VCaP (cell line): Measurements from ENCODE around the gene SMIM5.

Experiments
- H3K27ac ChIP-seq: fragments of 450-650 bp; 2 replicates; pipeline ENCODE4 v1.5.1; 2017
- TF ChIP-seq, protein P1 (sequence below): fragments of 450-650 bp; conservative IDR thresholded peaks from 2 replicates; pipeline ENCODE4 v1.5.1; 2017; ENCODE audit warnings: mild to moderate bottlenecking, moderate library complexity

SMIM5 gene

DNA sequence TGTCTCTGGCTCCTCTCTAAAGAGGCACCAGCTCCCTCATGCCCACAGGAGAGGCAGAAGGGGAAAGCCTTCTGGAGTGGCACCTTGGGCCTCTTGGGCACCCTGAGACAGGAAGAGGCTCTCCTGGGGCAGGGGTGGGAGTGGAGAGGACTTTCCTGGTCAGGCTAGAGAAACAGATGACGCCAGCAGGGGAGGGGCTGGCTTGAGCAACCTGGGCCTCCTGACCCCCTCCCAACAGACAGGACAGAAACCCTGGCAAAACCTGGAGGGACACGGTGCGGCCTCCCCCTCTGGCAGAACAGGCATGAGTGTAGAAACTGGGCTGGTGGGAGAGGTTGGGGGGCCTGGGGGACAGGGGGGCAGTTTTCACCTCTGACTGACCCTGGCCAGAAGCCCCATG lies 6.1 kb downstream of the SMIM5 start:
- TF ChIP-seq, protein P1, sequence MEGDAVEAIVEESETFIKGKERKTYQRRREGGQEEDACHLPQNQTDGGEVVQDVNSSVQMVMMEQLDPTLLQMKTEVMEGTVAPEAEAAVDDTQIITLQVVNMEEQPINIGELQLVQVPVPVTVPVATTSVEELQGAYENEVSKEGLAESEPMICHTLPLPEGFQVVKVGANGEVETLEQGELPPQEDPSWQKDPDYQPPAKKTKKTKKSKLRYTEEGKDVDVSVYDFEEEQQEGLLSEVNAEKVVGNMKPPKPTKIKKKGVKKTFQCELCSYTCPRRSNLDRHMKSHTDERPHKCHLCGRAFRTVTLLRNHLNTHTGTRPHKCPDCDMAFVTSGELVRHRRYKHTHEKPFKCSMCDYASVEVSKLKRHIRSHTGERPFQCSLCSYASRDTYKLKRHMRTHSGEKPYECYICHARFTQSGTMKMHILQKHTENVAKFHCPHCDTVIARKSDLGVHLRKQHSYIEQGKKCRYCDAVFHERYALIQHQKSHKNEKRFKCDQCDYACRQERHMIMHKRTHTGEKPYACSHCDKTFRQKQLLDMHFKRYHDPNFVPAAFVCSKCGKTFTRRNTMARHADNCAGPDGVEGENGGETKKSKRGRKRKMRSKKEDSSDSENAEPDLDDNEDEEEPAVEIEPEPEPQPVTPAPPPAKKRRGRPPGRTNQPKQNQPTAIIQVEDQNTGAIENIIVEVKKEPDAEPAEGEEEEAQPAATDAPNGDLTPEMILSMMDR = no peak
- no peak overlapping the region for H3K27ac ChIP-seq

DNA sequence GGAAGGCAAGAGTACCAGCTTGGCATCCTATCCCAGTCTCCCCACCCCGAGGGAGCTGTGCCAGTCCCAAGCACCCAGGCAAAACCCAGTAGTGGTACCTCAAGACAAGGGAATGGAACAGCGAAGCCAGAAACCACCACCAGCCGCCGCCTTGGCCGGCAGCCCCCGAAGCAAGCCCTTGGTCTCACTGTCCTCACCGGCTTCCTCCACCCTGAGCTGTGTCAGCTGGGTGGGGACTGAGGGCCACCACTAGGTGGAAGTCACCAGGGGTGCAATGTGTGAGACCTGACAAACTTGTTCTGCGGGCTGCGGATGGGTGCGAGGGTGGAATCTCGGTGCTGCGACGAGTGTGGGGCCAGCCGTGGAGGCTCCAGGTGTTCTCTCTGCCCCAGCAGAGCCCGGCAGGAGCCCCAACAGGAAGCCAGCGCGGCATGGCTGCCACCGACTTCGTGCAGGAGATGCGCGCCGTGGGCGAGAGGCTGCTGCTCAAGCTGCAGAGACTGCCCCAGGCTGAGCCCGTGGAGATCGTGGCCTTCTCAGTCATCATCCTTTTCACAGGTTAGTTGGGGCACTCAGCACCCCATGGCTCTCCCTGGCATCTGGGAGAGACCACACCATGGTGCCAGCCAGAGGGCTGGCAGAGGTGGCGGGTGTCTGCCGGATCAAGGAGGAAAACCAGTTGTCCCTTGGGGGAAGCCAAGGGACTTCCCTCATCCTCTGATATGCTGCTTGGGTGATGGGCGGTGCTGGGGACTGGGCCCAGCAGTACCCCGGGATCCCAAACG lies 6.7 kb downstream of the SMIM5 start:
- TF ChIP-seq, protein P1 = no peak
- no peak overlapping the region for H3K27ac ChIP-seq

DNA sequence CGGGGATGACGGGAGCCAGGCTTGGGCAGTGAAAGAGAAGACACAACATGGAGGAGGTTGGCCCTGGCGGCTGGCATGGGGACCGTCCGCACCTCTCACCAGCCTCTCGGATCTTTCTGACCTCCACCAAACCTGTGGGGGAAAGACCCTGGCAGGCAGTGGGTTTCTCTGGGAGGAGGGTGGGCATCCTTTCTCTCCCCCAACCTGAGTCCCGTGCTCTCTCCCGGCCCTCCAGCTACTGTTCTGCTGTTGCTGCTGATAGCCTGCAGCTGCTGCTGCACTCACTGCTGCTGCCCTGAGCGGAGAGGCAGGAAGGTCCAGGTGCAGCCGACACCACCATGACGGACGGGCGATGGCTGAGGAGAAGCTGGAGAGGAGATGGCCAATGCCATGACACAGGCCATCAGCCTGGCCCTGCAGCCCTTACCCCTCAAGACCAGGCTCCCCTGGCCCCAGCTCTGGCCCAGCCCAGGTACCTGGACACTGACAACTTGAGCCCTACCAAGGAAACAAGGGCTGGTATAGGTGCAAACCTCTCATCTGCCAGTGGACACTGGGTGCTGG lies 7.4 kb downstream of the SMIM5 start:
- TF ChIP-seq, protein P1 = no peak
- no peak overlapping the region for H3K27ac ChIP-seq

DNA sequence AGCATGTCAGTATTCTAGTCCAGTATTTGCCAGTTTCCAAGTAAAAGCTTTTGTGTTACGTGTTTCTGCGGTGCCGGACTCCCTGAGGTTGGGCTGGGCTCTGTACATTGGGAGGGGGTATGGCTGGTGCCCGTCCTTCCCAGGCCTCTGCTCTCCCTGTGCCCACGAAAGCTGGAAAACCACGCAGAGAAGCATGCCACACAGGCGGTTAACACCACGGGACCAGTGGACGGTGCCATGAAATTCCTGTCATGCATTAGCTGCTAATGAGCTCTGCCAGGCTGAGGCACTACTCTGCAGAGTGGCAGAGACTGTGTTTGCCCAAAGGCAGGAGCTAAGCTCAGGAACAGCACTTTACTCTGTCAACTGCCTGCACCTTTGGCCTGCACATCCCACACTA lies 8.1 kb downstream of the SMIM5 start:
- TF ChIP-seq, protein P1 = no peak
- H3K27ac ChIP-seq = peak overlapping the region; percentile 54; the same call in 1 of the 2 replicates

DNA sequence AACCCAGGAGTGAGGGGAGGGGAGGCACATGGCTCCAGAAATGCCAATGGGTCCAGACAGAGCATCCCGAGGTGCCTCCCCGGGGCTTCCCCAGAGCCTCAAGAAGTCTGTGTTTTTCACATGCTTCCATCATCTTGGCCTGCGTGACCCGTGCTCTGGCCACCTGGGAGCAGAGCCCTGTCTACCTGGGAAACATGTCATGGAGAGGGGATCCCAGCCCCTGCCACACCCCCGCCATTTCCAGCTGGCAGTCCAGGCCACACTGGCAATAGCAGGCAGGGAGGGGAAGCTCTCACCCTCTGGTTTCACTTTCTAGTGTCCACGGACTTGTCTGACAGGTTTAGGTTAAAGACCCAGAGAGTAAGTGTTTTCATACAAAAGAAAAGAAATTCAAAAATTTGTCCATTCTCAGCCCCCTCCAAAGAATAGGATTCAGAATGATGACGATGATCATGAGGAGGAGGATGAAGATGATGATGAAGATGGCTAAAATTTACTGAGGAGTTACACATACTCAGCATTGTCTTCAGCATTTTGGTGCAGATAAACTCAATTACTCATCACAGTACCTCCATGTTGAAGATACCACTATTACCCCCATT lies 9.0 kb downstream of the SMIM5 start:
- peak overlapping the region; percentile 54 for H3K27ac ChIP-seq

DNA sequence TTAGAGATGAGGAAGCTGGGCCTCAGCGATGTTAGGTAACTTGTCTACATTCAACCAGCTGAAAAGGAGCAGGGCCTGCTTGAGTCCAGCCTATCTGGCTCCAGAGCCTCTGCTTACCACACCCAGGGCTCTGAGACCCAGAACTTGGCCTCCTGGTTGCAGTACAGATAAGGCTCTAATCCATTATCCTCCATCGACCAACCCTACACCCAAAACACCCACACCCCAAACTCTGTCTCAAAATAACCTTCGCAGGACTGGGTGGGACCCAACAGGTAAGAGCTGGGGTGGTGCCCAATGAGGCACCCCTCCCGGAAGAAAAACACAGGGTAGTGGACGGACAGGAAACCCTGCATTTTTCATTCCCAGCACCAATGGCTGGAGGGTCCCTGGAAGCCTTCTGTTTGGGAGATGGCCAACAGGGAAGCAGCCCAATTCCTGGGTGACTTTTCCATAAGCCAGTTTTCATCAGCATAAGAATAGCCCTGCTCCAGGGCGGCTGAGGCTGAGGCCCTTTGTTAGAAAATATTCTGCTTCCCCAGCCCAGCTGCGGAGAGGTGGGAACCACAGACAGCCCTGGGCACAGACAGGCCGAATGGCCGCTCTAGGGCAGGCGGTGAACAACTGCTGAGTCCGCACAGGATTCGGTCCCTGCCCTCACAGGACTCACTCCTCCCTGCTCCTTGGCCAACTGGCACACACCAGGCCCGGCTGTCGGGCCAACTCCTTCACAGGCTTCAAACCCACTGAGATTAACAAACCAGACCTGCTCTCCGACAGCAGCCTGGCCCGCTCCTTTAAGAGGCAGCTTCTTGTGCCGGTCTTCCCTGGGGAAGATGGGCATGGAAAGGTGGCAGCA lies 9.8 kb downstream of the SMIM5 start:
- H3K27ac ChIP-seq = peak overlapping the region; percentile 54
- TF ChIP-seq, protein P1 = no peak

More for the DNA sequence above, 9.0 kb downstream of the SMIM5 start:
- TF ChIP-seq, protein P1 = no peak

DNA sequence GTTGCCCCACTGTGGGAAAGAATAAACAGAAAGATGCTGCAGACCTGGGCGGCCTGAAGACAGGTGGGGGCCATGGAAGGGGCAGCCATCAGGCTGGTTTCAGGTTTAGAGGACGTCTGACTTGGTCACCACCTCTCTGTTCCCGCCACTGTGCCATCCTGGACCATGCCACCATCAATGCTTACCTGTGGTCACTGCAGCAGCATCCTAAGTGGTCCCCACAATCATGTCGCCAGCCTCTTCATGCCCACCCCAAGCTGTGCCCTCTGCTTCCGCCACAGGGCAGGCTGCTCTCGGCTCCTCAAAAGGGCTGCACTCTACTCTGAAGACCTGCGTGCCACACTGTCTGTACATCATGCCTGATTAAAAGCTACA lies 10.4 kb downstream of the SMIM5 start:
- no peak overlapping the region for H3K27ac ChIP-seq
- TF ChIP-seq, protein P1 = no peak
